CD4-positive, alpha-beta T cell treated with Interleukin-17A for 1 hour (primary cell): ENCODE data around the gene ITM2B.
A peak's percentile ranks its signal among the peaks of the same experiment; 100 is the strongest.
"Not testable (repeated sequence)": the region's sequence is repeated elsewhere in the genome, so short reads cannot be mapped to it uniquely, and the experiment has no call there.

ENCODE experiments used
- DNase-seq: peaks from one replicate; pipeline ENCODE4 v3.0.0-alpha.2; 2020

Gene ITM2B

DNA sequence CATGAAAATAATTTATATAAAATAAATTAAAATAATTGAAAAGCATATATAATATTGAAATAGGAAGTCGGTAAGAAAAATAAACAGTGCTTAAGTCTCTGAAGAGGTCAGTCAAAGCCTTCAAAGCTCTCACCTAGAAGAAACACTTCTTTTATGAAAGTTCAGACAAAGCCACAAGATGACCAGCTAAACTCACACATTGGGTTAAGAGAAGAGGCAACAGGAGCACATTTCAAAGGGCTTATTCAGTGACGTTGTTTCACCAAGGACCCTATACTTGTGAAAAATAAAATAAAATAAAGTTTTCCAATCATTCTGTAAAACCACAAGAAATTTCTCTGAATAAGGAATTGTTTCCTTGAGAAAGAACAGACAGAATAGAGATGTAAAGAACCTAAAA is 2.5 kb upstream of the ITM2B start:
- DNase-seq: no peak

- DNase-seq: no peak
Observed at GRCh38 chr13:48231080-48231479, 1.9 kb upstream of the ITM2B start.

GRCh38 chr13:48231933-48232332 is 1.1 kb upstream of the ITM2B start:
- DNase-seq: no peak

- DNase-seq: no peak
Observed at GRCh38 chr13:48232420-48233045, 473 bp upstream of the ITM2B start.

DNA sequence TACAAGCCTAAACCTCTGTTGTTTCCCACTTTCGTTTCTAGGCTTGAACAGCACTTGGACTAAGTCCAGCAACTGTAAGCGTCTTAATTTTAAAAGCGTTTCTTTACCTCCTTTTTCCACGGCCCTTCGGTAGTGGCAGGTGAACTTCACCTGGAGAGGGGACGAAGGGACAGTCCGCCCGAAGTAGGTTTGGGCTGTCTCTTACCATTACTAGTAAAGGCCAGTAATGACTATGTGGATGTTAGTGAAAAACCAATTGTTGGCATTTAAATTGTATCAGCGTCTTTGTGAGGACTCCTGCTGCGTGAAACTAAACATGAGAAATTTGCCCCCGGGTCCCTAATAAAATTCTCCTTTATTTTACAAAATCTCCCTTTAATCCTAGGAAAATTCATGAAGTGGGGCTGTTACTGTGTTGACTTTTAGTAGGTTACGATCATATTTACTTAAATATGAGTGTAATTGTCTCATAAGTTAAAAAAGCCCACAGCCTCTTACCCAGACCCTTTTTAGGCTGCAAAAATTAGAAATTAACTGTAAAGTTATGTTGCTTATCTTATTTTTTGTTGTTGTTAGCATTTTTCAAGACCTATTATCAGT is 983 bp downstream of the ITM2B start:
- DNase-seq: no peak

DNA sequence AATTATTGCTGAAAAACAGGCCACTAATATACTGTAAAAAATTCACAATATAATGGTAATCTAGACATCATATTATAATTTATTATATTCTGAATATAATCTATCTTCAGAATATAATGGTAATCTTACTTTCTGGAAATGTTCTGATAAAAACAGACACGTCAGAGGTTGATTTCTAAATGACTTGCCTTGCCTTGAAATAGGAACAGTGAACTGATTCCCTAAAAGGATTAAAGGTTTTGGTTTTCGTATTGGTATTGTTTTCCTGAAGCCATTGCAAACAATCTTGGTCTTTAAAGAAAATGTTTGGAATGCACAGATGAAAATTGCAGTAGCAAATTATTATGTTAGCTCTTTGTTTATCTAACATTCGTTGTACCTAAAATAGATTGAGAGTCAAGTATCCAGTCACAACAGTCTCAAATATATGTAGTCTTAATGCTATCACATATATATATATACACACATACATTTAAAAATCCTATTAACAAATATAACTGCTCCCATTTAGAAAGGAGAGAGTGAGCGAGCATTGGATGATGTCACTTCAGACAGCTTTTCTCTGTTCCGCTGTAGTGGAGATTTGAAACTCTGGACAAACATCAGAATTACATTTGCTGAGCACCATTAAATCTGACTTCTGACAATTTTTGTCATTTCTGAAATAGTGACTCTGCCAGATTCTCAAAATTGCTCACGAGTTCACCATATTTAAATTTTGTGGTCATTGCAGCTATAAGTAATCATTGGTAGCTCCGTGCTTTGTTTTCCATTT is 1.7 kb downstream of the ITM2B start:
- DNase-seq: peak; percentile 44

DNA sequence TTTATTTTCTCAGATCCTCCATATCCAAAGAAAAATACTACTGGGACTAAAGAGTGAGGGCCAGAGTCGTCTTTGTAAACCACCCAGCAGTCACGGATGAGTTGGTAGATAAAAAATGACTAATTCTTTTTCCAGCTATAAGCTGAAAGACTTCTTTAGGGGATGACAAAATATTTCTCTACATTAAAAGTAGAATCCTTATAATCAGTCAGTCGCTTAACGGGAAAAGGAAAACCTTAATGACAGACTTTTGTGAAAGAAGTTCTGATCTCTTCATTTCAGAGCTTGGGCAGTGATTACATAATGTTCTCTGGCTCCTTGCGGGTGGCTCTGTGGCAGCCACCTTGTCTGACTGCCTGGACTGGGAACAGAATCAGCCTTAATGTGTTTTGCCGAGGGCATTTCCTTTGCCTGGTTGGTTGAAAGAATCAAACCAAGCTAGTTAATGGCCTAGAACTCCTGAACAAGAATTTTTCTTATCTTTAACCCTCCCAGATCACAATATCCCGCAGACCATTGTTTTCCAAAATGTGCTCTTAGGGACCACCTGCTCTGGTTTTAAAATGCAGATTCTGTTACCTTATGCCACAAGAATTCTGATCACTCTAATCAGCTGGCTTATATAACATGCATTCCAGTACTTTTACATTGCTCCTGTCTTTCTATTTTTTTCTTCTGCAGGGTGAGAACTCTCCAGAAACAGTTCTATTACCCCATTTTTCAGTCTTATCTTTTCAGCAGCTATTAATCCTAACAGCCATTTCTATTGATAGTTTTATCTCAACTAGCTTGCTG is 2.5 kb downstream of the ITM2B start:
- DNase-seq: peak; percentile 34

DNA sequence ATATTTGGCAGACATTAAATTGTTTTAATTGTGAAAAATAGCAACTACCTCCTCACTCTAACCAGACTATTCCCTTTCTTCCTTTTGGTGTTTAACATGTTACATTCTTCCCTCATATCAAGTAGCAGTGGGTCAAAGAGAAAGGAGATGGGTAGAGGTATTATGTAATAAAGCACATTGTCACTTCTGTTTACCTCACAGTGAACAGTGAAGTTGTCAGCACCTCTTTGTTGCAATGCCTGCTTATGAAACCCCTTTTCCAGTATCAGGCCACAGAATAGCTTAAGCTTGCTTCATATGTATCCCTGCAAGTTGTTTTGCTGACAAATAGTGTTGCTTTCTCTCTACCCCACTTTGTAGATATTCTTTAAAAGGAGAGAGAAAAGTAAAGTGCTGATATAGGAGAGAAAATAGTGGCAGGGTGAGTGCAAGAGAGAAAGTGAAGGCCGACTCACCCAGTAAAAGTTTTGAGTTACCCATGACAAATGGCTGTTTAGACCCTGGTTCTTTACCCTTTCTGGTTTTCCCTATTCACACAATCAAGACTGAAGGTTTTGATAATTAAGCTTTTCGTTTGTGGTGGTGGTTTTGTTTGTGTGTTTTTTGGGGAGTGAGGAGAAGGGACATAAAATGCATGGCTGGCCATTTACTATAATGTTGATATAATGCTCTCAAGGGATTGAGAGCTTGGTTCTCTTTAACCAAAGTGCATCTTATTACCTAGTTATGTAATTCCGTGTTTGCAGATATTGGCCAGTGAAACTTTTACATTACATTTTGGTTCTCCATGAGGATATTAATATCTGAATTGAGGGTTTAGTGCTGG is 3.7 kb downstream of the ITM2B start:
- DNase-seq: peak; percentile 36

DNA sequence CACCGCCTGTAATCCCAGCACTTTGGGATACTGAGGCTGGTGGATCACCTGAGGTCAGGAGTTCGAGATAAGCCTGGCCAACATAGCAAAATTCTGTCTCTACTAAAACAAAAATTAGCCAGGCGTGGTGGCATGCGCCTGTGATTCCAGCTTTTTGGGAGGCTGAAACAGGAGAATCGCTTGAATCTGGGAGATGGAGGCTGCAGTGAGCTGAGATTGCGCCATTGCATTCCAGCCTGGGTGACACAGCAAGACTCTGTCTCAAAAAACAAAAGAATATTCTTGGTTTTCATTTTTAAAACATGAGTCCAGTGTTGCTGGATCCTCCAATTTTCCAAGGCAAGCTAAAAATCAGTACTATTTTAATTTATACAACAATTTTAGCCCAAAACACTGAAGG is 6.4 kb downstream of the ITM2B start:
- DNase-seq: not testable (repeated sequence)

DNA sequence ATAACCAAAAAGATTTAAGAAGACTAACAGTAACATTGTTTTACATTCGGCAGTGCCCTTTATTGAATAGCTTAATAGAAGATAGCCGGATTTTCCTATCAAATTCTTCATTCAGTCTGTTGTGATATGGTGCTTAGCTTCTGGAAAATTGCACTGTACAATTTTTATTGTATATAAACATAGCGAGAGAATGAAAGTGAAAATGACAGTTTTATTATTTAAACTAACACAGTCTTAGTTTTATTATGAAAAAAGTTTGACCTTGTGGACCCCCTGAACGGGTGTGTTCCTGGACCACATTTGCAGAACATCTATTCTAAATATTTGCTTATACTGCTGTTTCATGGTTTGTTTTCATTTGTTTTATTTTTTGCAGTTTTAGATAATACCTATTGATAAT is 8.6 kb downstream of the ITM2B start:
- DNase-seq: no peak

DNA sequence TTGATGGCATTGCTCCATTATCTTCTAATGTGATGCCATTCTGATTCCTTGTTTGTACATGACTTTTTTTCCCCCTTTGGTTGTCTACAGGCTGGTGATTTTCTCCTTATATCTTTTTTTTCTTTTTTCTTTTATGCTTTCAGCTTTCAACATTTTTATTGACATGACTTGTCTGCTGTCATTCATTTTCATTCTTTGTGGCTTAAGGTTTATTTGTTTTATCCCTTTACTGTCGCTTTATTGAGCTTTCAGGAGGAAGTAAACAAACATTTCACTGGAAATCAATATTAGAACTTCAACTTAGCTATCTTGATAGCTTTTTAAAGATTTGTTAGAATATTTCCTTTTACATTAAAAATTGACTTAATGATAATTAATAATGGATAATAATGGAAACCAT is 9.7 kb downstream of the ITM2B start:
- DNase-seq: no peak

- DNase-seq: no peak
Observed at GRCh38 chr13:48244159-48244558, 11.2 kb downstream of the ITM2B start.

- no peak for DNase-seq
Observed at GRCh38 chr13:48246102-48246501, 13.1 kb downstream of the ITM2B start.

DNA sequence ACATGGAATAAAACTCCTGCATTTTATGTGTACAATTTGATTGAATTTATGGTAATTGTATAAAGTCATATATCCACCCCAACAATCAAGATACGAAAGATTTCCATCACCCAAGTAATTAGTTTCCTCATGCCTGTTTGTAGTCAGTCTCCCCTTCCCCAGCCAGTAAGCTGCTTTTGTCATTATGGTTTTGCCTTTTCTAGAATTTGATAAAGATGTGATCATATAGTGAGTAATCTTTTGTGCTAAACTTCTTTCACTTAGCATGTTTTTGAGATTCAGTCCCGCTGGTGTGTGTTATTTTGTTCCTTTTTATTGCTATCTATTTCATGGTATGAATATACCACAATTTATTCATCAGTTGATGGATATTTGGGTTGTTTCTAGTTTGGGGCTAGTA is 16.0 kb downstream of the ITM2B start:
- no peak for DNase-seq

DNA sequence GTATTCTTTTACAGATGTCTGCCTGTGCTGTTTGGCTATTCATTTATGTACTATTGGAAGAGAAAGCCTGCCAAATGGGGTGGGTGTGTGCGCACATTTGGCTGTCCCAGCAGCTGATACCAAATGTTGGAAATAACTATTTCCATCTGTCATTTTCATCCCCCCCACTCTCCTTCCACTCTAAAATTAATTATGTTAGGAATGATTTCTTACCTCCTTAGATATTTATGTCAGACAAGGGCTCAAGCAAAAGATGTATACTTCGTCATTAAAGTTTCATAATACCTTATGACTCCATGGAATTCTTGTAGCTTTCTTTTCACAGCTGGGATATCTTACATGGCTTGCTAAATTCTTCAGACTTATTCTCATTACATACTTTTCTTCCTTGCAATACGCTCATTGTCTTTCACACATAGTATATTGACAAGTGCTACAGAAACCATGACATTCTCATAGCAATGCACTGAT is 18.6 kb downstream of the ITM2B start:
- DNase-seq: no peak

- DNase-seq: no peak
Observed at GRCh38 chr13:48252176-48252575, 19.2 kb downstream of the ITM2B start.

DNA sequence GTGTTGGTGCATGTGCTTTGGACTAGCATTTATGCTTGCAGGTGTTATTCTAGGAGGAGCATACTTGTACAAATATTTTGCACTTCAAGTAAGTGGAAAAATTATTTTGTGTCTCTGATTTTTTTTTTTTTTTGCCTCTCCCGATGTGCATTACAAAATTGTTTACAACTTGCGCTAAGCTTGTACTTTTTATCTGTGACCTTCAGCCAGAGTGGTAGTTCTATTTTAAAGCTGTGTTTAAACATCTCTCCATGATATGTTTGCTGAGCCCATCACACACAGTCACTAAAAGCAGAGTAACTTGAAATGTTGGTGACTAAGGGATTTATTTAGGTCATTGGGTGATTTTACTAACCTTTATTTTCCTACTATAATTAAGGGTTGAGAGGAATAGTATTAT is 20.8 kb downstream of the ITM2B start:
- DNase-seq: no peak

DNA sequence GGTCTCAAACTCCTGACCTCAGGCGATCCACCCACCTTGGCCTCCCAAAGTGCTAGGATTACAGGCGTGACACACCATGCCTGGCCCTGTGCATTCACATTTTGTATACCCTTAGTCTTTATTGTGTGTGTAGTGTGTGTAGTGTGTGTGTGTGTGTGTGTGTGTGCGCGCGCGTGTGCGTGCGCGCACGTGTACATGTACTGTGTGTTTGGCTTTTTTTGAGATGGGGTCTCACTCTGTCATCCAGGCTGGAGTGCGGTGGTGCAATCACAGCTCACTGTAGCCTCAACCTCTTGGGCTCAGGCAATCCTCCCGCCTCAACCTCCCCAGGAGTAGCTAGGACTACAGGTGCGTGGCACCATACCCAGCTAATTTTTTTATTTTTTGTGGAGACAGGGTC is 22.1 kb downstream of the ITM2B start:
- no peak for DNase-seq

DNA sequence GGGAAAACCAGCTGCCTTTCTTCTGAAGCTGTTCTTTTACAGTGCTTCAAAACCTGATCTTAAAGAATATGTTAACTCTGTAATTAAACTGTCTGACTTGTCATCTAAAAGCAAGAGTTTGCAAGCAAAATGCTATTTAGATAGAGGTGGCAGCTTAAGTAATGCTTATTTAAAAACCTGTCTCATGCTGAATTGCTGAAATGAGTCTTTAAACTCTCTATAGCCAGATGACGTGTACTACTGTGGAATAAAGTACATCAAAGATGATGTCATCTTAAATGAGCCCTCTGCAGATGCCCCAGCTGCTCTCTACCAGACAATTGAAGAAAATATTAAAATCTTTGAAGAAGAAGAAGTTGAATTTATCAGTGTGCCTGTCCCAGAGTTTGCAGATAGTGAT is 22.9 kb downstream of the ITM2B start:
- DNase-seq: no peak

DNA sequence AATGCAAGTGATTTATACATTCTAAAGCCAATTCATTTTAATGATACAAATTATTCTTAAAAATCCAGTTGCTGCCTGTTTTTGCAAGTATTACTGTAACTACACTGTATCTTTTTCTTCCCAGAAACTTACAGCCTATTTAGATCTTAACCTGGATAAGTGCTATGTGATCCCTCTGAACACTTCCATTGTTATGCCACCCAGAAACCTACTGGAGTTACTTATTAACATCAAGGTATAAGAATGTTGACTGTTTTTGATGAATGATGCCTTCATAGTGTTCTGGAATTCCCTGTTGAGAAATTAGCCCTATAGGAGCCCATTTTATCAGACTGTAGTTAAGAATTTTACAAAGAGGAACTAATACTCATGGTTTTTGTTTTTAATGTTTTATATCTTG is 25.0 kb downstream of the ITM2B start:
- DNase-seq: no peak

DNA sequence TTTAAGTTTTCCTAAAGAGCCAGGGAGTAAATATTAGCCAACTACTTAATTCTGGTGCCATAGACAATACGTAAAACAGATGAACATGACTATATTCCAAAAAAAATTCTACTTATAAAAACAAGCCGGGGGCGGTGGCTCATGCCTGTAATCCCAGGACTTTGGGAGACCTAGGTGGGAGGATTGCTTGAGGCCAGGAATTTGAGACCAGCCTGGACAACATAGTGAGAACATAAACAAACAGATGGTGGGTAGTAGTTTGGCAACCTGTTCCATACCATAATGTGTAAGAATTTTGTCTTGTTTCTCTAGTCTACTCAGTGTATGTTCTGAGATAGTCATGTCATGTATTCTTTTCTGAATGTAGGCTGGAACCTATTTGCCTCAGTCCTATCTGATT is 25.4 kb downstream of the ITM2B start:
- no peak for DNase-seq

- no peak for DNase-seq
Observed at GRCh38 chr13:48260970-48261369, 28.0 kb downstream of the ITM2B start.

DNA sequence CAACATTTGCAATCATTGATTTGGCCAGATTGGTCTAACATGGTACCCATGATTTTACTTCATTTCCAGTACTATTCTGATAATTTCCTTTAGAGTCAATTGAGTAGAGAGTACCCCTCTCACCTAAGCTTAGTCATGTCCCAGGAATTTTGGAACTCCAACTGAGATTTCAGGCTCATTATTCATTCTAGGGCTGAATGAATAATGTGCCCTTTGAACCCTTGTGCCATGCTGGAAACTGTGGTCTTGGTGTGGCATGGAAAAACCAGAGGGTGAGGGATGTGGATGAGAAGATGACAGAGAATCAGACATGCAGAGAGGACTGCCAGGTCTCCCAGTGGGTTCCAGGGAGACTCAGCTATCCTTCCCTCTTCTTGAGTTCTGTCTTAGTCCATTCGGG is 30.2 kb downstream of the ITM2B start:
- DNase-seq: no peak
